ENCODE data around the gene R3HDM1.
A peak's percentile ranks its signal among the peaks of the same experiment; 100 is the strongest.
"Not testable (repeated sequence)": the region's sequence is repeated elsewhere in the genome, so short reads cannot be mapped to it uniquely, and the experiment has no call there.

Gene R3HDM1

DNA sequence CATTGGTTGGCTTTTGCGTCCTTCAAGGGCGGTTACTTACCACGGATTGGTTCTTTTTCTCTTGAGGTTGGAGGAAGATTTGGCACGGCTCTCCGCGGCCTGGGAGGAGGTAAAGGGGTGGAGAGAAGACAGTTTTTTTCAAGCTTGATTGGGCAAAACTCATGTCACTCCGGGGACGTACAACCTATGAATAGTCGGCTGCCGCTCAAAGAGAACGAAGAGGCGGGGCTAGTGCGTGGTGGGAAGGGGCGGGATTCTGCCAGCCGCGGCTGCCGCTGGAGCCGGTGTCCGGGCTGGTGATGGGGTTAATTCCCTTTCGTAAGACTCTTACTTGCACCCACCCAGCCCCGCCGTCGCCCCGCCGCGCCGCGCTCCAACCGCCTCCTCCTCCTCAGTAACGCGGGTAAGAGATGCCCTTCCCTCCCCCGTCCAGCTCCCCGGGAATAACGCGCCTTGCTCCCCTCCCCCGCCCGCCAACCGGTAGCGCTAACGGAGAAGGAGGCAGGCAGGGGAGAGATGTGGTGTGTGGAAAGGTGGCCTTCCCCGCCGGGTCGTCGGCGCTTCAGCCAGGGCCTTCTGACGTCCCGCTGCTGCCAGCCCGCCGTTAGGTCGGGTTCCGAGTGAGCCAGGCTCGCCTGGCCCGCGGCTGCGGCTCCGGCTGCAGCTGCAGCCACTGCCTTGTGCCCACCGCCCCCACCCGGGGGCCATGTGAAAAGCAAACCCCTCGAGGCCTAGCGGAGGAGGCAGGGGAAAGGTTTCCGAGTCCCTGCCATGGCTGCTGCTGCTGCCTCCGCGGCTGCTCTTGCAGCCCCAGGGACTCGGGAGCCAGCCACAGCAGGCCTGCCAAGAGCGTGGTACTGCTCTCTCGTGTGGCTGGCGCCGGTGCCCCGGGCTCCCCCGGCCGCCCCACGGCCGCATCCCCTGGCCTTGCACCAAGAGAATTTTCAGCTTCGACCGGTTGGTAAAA lies at the start of gene R3HDM1:
Gene R3HDM1 (plus strand): TSS at position 254 of the 967 bp plus-strand sequence. CDS start 73,362 bp downstream, outside the sequence.
- peak; percentile 90 for DNase-seq (ENCODE audit: low read depth)

DNA sequence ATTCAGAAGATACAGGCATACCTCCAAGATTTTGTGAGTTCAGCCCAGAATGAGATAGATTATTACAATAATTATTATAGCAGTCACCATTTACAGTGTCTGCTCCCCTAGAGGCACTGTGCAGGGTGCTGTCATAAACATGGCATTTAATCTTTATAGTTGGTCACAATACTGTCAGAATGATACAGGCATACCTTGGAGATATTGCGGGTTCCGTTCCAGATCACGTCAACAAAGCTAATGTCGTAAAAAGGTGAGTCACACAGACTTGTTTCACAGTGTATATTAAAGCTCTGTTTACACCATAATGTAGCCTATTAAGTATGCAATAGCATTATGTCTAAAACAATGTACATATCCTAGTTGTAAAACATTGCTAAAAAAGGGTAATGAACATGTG lies 45.8 kb upstream of the R3HDM1 start:
- DNase-seq (ENCODE audit: low read depth), result no peak

DNA sequence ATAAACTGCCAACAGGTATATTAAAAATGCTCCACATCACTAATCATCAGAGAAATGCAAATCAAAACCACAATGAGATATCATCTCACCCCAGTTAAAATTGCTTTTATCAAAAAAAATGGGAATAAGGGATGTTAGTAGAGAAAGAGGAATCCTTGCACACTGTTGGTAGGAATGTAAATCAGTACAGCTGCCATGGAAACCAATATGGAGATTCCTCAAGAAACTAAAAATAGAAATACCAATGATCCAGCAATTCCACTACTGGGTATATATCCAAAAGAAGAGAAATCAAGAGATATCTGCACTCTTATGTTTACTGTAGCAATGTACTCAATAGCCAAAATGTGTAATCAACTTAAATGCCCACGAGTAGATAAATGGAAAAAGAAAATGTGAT lies 40.9 kb upstream of the R3HDM1 start:
- DNase-seq (ENCODE audit: low read depth), result no peak

DNA sequence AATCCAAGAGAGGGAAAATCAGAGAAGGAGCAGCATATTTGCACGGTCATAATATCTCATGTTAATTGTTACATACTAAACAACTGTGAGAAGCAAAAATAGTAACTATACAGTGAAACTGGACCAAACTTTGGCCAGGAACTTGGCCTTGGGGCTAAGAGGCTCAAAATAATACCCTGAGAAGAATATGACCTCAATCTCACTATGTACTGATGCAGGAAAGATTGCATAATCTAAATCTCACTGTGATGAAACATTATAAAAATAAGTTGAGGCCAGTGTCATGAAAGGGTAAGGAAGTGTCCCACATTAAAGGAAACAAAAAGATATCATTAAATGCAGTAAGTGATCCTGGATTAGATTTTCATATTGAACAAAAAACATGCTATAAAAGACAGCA lies 36.8 kb upstream of the R3HDM1 start:
- no peak for DNase-seq (ENCODE audit: low read depth)

DNA sequence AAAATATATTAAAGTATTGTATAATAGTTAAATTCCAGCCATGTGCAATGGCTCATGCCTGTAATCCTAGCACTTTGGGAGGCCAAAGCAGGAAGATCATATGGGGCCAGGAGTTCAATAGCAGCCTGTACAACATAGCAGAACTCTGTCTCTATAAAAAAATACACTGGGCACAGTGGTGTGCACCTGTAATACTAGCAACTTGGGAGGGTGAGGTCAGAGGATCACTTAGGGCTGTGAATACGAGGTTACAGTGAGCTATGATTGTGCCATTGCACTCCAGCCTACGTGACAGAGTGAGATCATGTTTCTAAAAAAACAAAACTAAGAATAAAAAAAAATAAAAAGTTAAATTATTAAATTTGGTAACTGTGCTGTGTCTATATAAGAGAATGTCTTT lies 36.4 kb upstream of the R3HDM1 start:
- no peak for DNase-seq (ENCODE audit: low read depth)

DNA sequence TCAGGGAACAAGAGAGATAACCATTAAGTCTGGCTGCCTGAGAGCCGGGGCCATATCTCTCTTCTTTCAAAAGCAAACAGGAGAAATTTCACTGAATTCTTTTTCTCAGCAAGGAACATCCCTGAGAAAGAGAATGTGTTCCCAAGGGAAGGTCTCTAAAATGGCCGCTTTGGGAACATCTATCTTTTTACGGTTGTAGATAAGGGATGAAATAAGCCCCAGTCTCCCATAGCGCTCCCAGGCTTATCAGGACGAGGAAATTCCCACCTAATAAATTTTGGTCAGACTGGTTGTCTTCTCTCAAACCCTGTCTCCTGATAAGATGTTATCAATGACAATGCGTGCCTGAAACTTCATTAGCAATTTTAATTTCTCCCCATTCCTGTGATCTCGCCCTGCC lies 32.7 kb upstream of the R3HDM1 start:
- not testable (repeated sequence) for DNase-seq (ENCODE audit: low read depth)

DNA sequence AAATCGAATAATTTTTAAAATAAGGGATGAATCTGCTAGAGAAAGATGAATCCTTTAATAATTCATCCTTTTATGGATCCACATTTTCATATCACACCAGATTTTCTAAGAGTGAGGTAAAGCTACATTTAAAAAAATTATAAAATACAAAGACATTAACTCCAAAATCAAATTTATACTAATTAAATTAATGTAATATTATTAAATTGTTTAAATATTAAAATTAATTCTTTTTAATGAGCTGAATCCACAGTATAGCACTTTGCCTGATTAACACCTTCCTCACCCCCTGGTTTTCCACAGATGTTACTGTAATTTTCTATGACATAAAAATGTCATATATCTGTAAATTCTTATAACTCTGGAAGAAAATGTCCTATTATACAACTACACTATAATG lies 26.5 kb upstream of the R3HDM1 start:
- no peak for DNase-seq (ENCODE audit: low read depth)

DNA sequence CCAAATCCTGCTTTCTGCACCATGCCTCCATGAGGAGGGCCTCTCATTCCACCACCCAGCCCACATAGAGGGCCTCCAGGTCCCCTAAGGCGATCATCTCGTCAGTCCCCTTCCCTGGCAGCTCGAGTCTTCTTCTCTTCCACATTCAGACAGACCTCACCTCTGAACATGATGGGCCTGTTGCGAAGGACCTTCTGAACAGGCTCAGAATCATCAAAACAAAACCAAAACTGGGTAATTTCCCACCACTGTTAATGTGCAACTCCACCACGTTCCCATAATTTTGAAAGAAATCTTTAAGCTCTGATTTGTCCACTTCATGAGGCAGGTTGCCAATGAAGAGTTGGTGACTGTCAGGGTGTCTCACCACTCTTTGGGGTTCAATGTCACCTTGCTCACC lies 20.7 kb upstream of the R3HDM1 start:
- no peak for DNase-seq (ENCODE audit: low read depth)

DNA sequence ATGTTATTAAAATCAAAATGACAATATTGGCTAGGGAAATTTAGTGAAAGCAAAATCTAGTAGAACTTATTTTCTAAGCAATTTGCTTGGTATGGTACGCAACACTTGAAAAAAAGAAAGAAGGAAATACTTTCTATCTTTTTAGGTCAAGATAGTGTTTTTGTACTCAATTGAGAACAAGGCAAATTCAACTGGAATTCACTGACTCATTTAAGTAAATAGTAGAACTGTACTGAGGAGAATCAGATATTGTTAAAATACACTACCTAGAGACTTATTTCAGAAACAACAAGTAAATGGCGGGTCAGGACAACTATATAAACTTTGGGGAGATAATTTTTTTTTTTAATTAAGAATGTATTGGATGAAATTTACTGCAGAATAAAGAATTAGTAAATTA lies 19.2 kb upstream of the R3HDM1 start:
- no peak for DNase-seq (ENCODE audit: low read depth)

DNA sequence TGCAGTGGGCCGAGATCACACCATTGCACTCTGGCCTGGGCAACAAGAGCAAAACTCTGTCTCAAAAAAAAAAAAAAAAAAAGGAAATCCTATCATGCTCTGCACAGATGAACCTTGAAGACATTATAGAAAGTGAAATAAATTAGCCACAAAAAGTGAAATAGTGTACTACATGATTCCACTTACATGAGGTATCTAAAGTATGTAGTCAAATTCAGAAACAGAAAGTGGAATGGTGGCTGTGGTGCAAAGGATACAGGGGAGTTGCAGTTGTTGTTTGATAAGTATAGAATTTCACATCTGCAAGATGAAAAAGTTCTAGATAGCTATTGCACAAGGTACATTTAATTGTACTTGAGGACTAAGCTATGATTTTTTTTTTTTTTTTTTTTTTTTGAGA lies 5.5 kb upstream of the R3HDM1 start:
- DNase-seq (ENCODE audit: low read depth), result no peak

DNA sequence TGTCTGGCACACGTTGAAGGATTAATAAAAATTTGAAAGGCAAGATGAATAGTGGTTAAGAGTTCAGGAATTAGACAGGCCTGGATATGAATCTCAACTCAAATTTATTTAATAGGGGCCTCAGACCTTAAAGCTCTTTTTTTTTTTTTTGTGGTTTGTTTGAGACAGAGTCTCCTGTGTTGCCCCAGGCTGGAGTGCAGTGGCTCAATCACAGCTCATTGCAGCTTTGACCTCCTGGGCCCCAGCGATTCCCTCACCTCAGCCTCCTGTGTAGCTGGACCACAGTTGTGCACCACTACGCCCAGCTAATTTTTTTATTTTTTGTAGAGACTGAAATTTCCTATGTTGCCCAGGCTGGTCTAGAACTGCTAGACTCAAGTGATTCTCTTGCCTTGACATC lies 3.3 kb upstream of the R3HDM1 start:
- DNase-seq (ENCODE audit: low read depth), result no peak

DNA sequence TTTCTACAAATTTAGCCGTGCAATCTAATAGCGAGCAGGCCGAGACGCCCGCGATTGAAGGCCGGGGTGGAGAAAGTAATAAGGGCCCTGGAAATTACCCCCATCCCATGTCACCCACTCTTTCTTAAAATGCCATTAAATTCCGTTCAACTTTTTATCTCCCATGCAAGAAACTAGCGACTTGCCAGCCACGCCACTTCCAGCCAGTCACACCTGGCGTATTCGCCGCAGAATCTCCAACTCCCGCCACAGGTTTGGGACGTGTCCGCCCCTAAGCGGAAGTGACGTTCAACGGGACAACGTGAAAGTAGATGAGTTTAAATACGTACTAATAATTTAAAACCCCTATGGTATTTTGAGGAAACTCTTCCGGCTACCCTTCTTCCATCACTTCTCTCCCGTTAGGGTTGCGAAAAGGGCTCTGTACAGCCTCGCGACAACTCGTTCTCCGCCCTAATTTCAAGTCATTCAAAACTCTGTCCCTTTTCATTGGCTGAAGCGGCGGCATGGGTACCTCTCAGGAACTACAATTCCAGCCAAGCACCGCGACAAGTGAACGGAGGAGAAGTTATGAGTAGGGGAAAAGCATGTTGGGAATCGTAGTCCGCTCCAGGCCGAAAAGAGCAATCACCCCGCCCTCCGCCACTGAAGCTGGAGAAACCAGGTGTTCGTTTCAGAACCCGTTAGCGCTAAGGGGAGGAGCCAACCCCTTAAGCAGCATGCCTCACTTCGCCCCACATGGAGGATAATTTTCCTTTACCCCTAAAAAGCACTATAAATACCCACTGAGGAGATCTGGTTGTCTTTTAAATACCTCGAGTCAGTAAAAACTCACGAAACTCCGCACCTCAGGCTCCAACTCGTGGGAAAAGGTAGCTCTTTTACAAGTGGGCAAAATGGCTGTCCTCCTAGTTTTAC lies 712 bp upstream of the R3HDM1 start, which contains the start of gene ZRANB3:
Gene ZRANB3 (minus strand): TSS at position 906 of the 918 bp plus-strand sequence.
- DNase-seq (ENCODE audit: low read depth), result peak; percentile 89

DNA sequence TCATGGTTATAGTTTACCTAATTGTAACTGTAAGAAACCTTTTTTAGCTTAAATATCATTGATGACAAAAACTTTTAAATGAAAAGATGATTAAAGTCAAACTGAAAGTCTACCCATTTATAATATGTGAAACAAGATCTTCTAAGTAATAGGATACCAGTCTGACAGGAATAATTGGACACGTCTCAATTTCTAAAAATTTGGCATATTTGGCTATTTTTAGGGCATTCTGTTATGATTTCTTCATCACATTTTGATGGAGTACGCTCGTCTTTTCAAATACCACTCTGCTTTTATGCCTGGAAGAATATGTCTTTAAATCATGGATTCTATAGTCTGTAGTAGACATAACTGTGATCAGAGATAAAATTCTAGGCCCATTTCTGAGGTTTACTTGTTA lies 1.3 kb downstream of the R3HDM1 start:
- no peak for DNase-seq (ENCODE audit: low read depth)

DNA sequence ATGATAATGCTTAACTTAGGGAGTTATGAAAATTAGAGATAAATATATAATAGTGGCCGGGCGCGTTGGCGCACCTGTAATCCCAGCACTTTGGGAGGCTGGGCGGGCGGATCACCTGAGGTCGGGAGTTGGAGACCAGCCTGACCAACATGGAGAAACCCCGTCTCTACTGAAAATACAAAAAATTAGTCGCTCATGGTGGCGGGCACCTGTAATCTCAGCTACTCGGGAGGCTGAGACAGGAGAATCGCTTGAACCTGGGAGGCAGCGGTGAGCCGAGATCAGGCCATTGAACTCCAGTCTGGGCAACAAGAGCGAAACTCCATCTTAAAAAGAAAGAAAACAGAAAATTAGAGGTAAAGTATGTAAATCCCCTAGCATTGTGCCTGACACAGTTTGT lies 2.3 kb downstream of the R3HDM1 start:
- DNase-seq (ENCODE audit: low read depth), result not testable (repeated sequence)

DNA sequence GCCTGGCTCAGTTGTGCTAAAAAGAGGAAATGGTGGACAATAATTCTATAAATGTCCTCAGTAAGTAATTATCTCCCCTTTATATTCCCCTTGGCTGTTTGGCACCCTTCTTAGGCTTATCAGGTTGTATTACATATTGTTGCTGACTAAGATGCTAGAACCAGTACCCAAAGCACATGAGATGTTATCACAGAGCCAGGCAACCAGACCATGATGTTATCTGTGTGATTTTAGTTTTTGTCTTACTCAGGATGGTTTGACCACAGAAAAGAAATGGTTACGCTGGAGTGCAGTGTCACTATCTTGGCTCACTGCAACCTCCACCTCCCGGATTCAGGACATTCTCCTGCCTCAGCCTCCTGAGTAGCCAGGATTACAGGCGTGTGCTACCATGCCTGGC lies 15.2 kb downstream of the R3HDM1 start:
- DNase-seq (ENCODE audit: low read depth), result no peak

DNA sequence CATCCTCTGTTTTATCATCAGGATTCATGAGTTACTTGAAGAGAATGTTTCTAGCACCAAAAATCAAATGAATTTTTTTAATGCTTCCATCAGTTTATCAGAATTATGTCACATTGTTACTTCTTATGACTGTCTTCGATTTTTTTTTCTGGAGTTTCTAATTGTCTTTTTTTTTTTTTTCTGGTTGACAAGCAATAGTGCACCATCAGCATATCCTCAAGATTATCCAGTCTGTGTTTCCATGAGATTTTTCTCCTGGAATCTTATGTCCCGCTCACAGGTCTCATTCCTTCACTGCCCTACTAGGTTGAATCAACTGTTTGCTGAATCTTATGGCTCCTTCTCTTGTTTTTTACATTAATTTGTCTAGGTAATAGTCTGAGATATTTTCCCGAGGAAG lies 16.0 kb downstream of the R3HDM1 start:
- no peak for DNase-seq (ENCODE audit: low read depth)

DNA sequence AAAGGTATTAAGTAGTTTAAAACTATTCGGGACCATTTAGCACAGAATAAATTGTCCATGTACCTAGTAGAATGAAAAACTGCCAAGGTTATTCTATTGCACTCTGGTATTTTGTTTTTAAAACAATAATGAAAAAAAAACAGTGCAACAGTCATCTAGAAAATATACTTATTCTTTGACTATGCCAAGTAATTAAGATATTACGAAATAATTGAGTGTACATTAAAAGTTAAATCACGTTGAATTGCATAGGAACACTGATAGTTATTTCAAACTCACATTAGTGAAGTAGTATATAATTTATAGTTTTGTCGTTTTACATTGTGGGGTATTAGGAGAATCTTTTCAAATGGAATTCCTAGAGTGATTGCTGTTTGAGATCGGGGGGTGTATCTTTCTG lies 20.1 kb downstream of the R3HDM1 start:
- DNase-seq (ENCODE audit: low read depth), result no peak

DNA sequence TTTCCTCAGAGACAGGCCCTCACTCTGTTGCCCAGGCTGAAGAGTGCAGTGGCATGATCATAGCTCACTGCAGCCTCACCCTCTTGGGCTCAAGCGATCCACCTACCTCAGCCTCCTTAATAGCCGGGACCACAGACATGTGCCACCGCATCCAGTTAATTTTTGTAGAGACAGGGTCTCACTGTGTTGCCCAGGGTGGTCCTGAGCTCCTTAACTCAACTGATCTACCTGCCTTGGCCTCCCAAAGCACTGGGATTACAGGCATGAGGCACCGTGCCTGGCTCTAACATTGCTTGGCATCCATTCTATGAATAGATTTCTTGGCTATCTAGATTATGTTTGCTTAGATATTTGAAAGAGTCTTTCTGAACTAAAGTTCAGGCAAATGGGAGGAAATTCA lies 21.6 kb downstream of the R3HDM1 start:
- no peak for DNase-seq (ENCODE audit: low read depth)

DNA sequence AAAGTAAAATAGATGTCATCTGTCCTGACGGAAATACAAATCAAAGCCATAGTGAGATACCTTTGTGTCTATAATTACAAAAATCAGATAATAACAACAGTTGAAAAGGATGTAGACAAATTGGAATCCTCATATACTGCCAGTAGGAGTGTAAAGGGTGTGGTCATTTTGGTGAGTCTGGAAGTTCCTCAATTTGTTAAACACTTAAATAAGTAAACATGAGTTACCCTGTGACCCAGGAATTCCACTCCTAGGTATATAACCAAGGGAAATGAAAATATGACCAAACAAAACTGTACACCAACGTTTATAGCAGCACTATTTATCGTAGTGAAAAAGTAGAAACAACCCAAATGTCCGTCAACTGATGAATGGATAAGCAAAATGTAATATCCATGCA lies 24.0 kb downstream of the R3HDM1 start:
- no peak for DNase-seq (ENCODE audit: low read depth)

DNA sequence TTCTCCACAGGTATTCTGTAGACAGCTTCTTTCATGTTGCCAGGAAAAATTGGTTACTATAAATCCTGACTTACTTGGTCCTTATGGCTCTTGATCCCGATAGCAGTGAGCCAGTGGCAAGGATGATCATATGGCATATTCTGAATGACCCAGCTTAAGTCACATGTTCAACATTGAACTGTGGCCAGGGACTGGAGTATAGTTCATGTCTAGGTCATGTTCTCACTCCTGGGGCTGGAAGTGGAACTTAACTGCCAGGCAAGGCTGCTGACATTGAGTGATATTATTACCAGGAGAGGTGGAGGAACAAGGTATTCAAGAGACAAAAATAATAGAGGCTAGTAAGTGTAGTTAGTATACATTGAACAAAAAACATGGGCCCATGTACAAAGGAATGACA lies 26.2 kb downstream of the R3HDM1 start:
- DNase-seq (ENCODE audit: low read depth), result no peak

DNA sequence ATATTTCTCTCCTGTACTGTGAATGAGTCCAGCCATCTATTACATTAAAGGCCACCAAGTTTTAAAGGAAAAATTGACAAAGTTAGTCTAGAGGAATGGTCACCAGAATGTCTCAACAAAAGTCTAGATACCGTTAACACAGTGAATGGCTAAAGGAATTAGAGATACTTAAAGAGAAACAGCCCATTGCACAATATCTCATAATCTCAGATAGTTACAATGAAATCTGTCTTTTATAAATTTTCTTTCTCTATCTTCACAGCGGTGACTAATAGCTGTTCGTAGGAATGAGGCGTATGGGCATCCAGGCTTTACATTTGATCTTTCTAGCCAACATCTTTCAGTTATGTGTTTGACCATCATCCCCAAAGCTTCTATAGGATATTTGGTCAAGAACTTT lies 30.6 kb downstream of the R3HDM1 start:
- DNase-seq (ENCODE audit: low read depth), result no peak

DNA sequence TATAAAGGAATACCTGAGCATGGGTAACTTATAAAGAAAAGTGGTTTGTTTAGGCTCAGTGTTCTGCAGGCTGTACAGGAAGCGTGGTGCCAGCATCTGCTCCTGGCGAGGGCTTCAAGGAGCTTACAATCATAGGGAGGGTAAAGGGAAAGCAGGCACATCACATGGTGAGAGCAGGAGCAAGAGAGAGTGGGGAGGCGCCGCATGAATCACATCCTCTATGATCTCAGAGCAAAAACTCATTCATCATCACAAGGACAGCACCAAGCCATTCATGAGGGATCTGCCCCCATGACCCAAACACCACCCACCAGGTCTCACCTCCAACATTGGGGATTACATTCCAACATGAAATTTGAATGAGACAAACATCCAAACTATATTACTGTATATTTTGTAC lies 32.5 kb downstream of the R3HDM1 start:
- DNase-seq (ENCODE audit: low read depth), result no peak

DNA sequence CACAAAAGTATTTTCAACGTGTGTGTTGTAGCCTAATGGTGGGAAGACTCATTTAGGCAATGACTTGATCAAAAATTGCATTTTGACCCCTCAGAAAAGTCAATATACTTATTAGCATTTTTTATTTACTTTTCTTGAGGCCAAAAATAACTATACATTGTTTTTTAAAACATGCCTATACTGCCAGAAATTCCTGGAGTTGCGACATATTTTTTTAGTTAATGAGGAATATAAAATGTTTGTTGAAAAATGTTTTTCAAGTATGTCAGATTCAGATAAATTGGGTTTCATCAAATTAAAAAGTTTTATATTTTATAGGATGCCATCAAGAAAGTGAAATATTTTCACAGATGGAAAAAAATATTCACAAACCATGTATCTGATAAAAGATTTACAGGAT lies 39.6 kb downstream of the R3HDM1 start:
- DNase-seq (ENCODE audit: low read depth), result no peak
